ENCODE measurements around the gene FLT3. TPM values are rescaled to one million over a fixed set of nuclear protein-coding genes. Genes with fewer than 3 reads are reported as not detected.

The FLT3 gene
- total RNA-seq, 1 donor from 2014 or later: not detected

DNA sequence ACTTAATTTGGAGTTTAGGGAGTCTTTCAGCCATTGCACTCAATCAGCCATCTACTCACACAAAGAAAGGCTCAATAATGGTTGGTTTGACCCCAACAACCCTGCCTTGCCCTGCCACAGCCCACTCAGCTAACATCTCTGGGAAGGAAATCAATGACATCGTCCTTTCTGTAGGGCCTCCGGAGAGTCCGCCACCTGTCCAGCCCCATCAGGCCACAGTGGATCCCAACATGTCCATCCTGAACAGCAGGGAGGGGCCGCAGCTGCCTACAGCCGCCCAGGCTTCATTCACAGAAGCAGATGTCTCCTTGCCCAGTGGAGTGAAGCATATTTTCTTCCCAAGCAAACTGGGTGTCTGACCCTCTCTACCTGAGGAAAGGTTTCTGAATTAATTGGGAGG, 127.1 kb downstream of the FLT3 start:
- Mint-ChIP-seq H3K9me3 (ENCODE audit: low read depth) (no peaks in the 10 kb centered on the region), H3K36me3 (ENCODE audit: low read depth) (no peaks in the 10 kb centered on the region), H3K27me3 (ENCODE audit: low read depth) (peaks cover 81% of the 10 kb centered on the region), H3K4me1 (ENCODE audit: low read depth) (peaks cover 8% of the 10 kb centered on the region), H3K4me3 (ENCODE audit: unreplicated experiment) (no peak overlapping the region), H3K27ac (ENCODE audit: unreplicated experiment) (no peak overlapping the region)
- DNase-seq (ENCODE audit: low spot score): no peak
- no peak for TF ChIP-seq CTCF (IDR thresholded peaks at IDR 0.05)

GRCh38 chr13:27972478-27972820, 127.9 kb downstream of the FLT3 start:
- no peak for TF ChIP-seq CTCF (IDR thresholded peaks at IDR 0.05)
- DNase-seq (ENCODE audit: low spot score): no peak
- Mint-ChIP-seq H3K4me1 (ENCODE audit: low read depth) (peaks cover 9% of the 10 kb centered on the region), H3K36me3 (ENCODE audit: low read depth) (no peaks in the 10 kb centered on the region), H3K9me3 (ENCODE audit: low read depth) (no peaks in the 10 kb centered on the region), H3K27ac (ENCODE audit: unreplicated experiment) (no peak overlapping the region), H3K4me3 (ENCODE audit: unreplicated experiment) (no peak overlapping the region), H3K27me3 (ENCODE audit: low read depth) (peaks cover 84% of the 10 kb centered on the region)

GRCh38 chr13:27971776-27972477, 128.4 kb downstream of the FLT3 start:
- Mint-ChIP-seq H3K27me3 (ENCODE audit: low read depth) (peaks cover 84% of the 10 kb centered on the region), H3K27ac (ENCODE audit: unreplicated experiment) (no peak overlapping the region), H3K4me1 (ENCODE audit: low read depth) (peaks cover 9% of the 10 kb centered on the region), H3K9me3 (ENCODE audit: low read depth) (no peaks in the 10 kb centered on the region), H3K36me3 (ENCODE audit: low read depth) (no peaks in the 10 kb centered on the region), H3K4me3 (ENCODE audit: unreplicated experiment) (no peak overlapping the region)
- no peak for TF ChIP-seq CTCF (IDR thresholded peaks at IDR 0.05)
- no peak for DNase-seq (ENCODE audit: low spot score)

- DNase-seq (ENCODE audit: low spot score): no peak
- H3K4me1 Mint-ChIP-seq (ENCODE audit: low read depth): peaks cover 12% of the 10 kb centered on the region
- no peaks in the 10 kb centered on the region for H3K9me3 Mint-ChIP-seq (ENCODE audit: low read depth)
- no peak overlapping the region for H3K27ac Mint-ChIP-seq (ENCODE audit: unreplicated experiment)
- H3K36me3 Mint-ChIP-seq (ENCODE audit: low read depth): no peaks in the 10 kb centered on the region
- TF ChIP-seq CTCF (IDR thresholded peaks at IDR 0.05): no peak
- H3K4me3 Mint-ChIP-seq (ENCODE audit: unreplicated experiment): no peak overlapping the region
- H3K27me3 Mint-ChIP-seq (ENCODE audit: low read depth): peaks cover 84% of the 10 kb centered on the region
These were observed 129.1 kb downstream of the FLT3 start for GRCh38 chr13:27971236-27971645.

- H3K4me3 Mint-ChIP-seq (ENCODE audit: unreplicated experiment): no peak overlapping the region
- TF ChIP-seq CTCF (IDR thresholded peaks at IDR 0.05): no peak
- H3K9me3 Mint-ChIP-seq (ENCODE audit: low read depth): no peaks in the 10 kb centered on the region
- H3K4me1 Mint-ChIP-seq (ENCODE audit: low read depth): peaks cover 14% of the 10 kb centered on the region
- H3K27ac Mint-ChIP-seq (ENCODE audit: unreplicated experiment): no peak overlapping the region
- DNase-seq (ENCODE audit: low spot score): no peak
- H3K27me3 Mint-ChIP-seq (ENCODE audit: low read depth): peaks cover 84% of the 10 kb centered on the region
- H3K36me3 Mint-ChIP-seq (ENCODE audit: low read depth): no peaks in the 10 kb centered on the region
These were observed 129.8 kb downstream of the FLT3 start for GRCh38 chr13:27970382-27971235.

All from chondrocyte (in vitro differentiated cells).